HG02623 (cell line): ENCODE results near the gene TFG.
A peak's percentile ranks its signal among the peaks of the same experiment; 100 is the strongest.
"Not testable (repeated sequence)": the region's sequence is repeated elsewhere in the genome, so short reads cannot be mapped to it uniquely, and the experiment has no call there.

Experiments used
- ATAC-seq: cut with Tn5 transposase; IDR thresholded peaks from one replicate; pipeline ENCODE4 v1.9.1; 2021; ENCODE audit warnings: moderate library complexity; ENCODE audit not compliant: unreplicated experiment

Gene TFG

GRCh38 chr3:100708989-100709841 lies at the start of gene TFG:
Gene TFG, plus strand, starts transcription at chr3:100709494. Its CDS starts 4,192 bp downstream, at chr3:100713686.
- peak; percentile 93 for ATAC-seq

- ATAC-seq: not testable (repeated sequence)
Measured at GRCh38 chr3:100661294-100661693, 48.0 kb upstream of the TFG start.

- ATAC-seq: no peak
Measured at GRCh38 chr3:100662113-100662823, 47.0 kb upstream of the TFG start.

GRCh38 chr3:100665230-100665629 lies 44.1 kb upstream of the TFG start:
- no peak for ATAC-seq

- ATAC-seq: not testable (repeated sequence)
Measured at GRCh38 chr3:100666699-100667098, 42.6 kb upstream of the TFG start.

GRCh38 chr3:100667316-100667715 lies 42.0 kb upstream of the TFG start:
- not testable (repeated sequence) for ATAC-seq

- not testable (repeated sequence) for ATAC-seq
Measured at GRCh38 chr3:100670995-100671394, 38.3 kb upstream of the TFG start.

- no peak for ATAC-seq
Measured at GRCh38 chr3:100681496-100681895, 27.8 kb upstream of the TFG start.

- no peak for ATAC-seq
Measured at GRCh38 chr3:100682056-100682853, 27.0 kb upstream of the TFG start.

- ATAC-seq: no peak
Measured at GRCh38 chr3:100682854-100683760, 26.2 kb upstream of the TFG start.

GRCh38 chr3:100693225-100693624 lies 16.1 kb upstream of the TFG start:
- ATAC-seq: no peak

- ATAC-seq: no peak
Measured at GRCh38 chr3:100695696-100696095, 13.6 kb upstream of the TFG start.

- ATAC-seq: no peak
Measured at GRCh38 chr3:100696161-100696560, 13.1 kb upstream of the TFG start.

GRCh38 chr3:100697172-100697571 lies 12.1 kb upstream of the TFG start:
- ATAC-seq: no peak

GRCh38 chr3:100697723-100698285 lies 11.5 kb upstream of the TFG start:
- ATAC-seq: no peak

GRCh38 chr3:100698736-100699135 lies 10.6 kb upstream of the TFG start:
- no peak for ATAC-seq

GRCh38 chr3:100700708-100701107 lies 8.6 kb upstream of the TFG start:
- no peak for ATAC-seq

- ATAC-seq: no peak
Measured at GRCh38 chr3:100702082-100702979, 7.0 kb upstream of the TFG start.

GRCh38 chr3:100702980-100703345 lies 6.3 kb upstream of the TFG start:
- no peak for ATAC-seq
